K562 (cell line): ENCODE data around the gene MLLT3.

Source experiments
- CTCF ChIP-seq, 3 experiments: IDR thresholded peaks in 2 of 3; conservative IDR thresholded peaks in 1 of 3; 2 replicates each; pipeline ENCODE4 v1.5.1; 2011 to 2012; ENCODE audit warnings: low read length in 3 of 3, mild to moderate bottlenecking in 3 of 3, control low read depth in 2 of 3, improper control_type of control experiment in 1 of 3, inconsistent platforms in 1 of 3, low read depth in 1 of 3, mixed read lengths in 1 of 3, moderate library complexity in 1 of 3; ENCODE audit not compliant: insufficient read depth in 2 of 3
- DPF2 ChIP-seq: fragments of 450-650 bp; IDR thresholded peaks from 2 replicates; pipeline ENCODE4 v1.6.1; 2016
- E2F4 ChIP-seq: sonication (generic); formaldehyde crosslinking; IDR thresholded peaks from 2 replicates; pipeline ENCODE4 v1.8.0; 2022; ENCODE audit warnings: mild to moderate bottlenecking, low read depth, missing genetic modification reagents
- HDAC2 ChIP-seq: fragments of 450-650 bp; IDR thresholded peaks from 2 replicates; pipeline ENCODE4 v1.6.1; 2016; ENCODE audit warnings: mild to moderate bottlenecking
- HNRNPUL1 ChIP-seq: fragments of 200-400 bp; formaldehyde crosslinking; IDR thresholded peaks from 2 replicates; pipeline ENCODE4 v1.6.1; 2017; ENCODE audit warnings: low read length
- MAX ChIP-seq: sonication (generic); formaldehyde crosslinking; IDR thresholded peaks from 2 replicates; pipeline ENCODE4 v1.9.0; 2022; ENCODE audit warnings: mild to moderate bottlenecking, missing genetic modification reagents
- PML ChIP-seq: IDR thresholded peaks from 2 replicates; pipeline ENCODE4 v1.6.1; 2012; ENCODE audit warnings: low read length, inconsistent platforms
- SMAD1 ChIP-seq: fragments of 150-350 bp; IDR thresholded peaks from 2 replicates; pipeline ENCODE4 v1.6.1; 2014; ENCODE audit warnings: low read length, low read depth; ENCODE audit not compliant: partially characterized antibody
- TAF1 ChIP-seq: IDR thresholded peaks from 2 replicates; pipeline ENCODE4 v1.6.1; 2011; ENCODE audit warnings: mild to moderate bottlenecking, low read length, moderate library complexity; ENCODE audit not compliant: insufficient read depth, control insufficient read depth, severe bottlenecking; ENCODE audit errors: extremely low read depth
- TCF7 ChIP-seq: sonication (generic); IDR thresholded peaks from 2 replicates; pipeline ENCODE4 v1.6.1; 2016; ENCODE audit warnings: antibody characterized with exemption, borderline replicate concordance
- UBTF ChIP-seq, 2 experiments: IDR thresholded peaks; 2 replicates each; pipeline ENCODE4 v1.6.1; 2012; ENCODE audit warnings: improper control_type of control experiment in 2 of 2, low read depth in 2 of 2, low read length in 2 of 2, borderline replicate concordance in 1 of 2
- ZBTB26 ChIP-seq: fragments of 450-650 bp; formaldehyde crosslinking; IDR thresholded peaks from 2 replicates; pipeline ENCODE4 v1.4.0; 2022; ENCODE audit warnings: missing genetic modification characterization

GRCh38 chr9:20584968-20585643, 37.2 kb downstream of the MLLT3 start:
- TF ChIP-seq HDAC2 (no peak), DPF2 (no peak), PML (no peak), E2F4 (CRISPR knock-in tag) (no peak), TAF1 (no peak), CTCF (IDR thresholded peaks at IDR 0.05 in 2 of 3, conservative IDR thresholded peaks at IDR 0.05 in 1 of 3; ENCODE audit: insufficient read depth in 2 of 3, low read depth in 1 of 3, low read length in 3 of 3) (no peak), MAX (CRISPR knock-in tag) (no peak), SMAD1 (no peak), ZBTB26 (no peak), UBTF (IDR thresholded peaks at IDR 0.05; ENCODE audit: borderline replicate concordance in 1 of 2, low read depth in 2 of 2, low read length in 2 of 2) (no peak), HNRNPUL1 (no peak), TCF7 (no peak)
